Measurements from ENCODE around the gene GLRA1.

GLRA1 gene

GRCh38 chr5:151923866-151924476, 680 bp downstream of the GLRA1 start:
- Histone ChIP-seq H3K9me3 (ENCODE audit: control insufficient read depth, low read length) (no peaks in the 10 kb centered on the region), H3K27me3 (replicated peaks; ENCODE audit: control insufficient read depth, insufficient read depth, low read length, poor library complexity, severe bottlenecking) (peaks cover 4% of the 10 kb centered on the region), H3K36me3 (ENCODE audit: control insufficient read depth, insufficient read depth, low read length) (no peaks in the 10 kb centered on the region), H3K4me1 (ENCODE audit: control insufficient read depth, insufficient read depth, low read length, poor library complexity, severe bottlenecking) (no peaks in the 10 kb centered on the region), H3K4me3 (ENCODE audit: insufficient read depth, low read depth, low read length, poor library complexity, severe bottlenecking) (no peak overlapping the region), H3K27ac (ENCODE audit: insufficient read depth, low read length, poor library complexity, severe bottlenecking) (no peak overlapping the region)
- DNase-seq, result no peak

- no peak for DNase-seq
These were observed 2.7 kb downstream of the GLRA1 start for GRCh38 chr5:151921916-151922315.

GRCh38 chr5:151917904-151918303, 6.7 kb downstream of the GLRA1 start:
- Histone ChIP-seq H3K27me3 (replicated peaks; ENCODE audit: control insufficient read depth, insufficient read depth, low read length, poor library complexity, severe bottlenecking) (no peaks in the 10 kb centered on the region), H3K4me3 (ENCODE audit: insufficient read depth, low read depth, low read length, poor library complexity, severe bottlenecking) (no peak overlapping the region), H3K36me3 (ENCODE audit: control insufficient read depth, insufficient read depth, low read length) (no peaks in the 10 kb centered on the region), H3K9me3 (ENCODE audit: control insufficient read depth, low read length) (no peaks in the 10 kb centered on the region), H3K4me1 (ENCODE audit: control insufficient read depth, insufficient read depth, low read length, poor library complexity, severe bottlenecking) (no peaks in the 10 kb centered on the region), H3K27ac (ENCODE audit: insufficient read depth, low read length, poor library complexity, severe bottlenecking) (no peak overlapping the region)
- no peak for DNase-seq

More at GRCh38 chr5:151921916-151922315, 2.7 kb downstream of the GLRA1 start:
- H3K4me1 ChIP-seq (ENCODE audit: control insufficient read depth, insufficient read depth, low read length, poor library complexity, severe bottlenecking), result no peaks in the 10 kb centered on the region
- H3K27ac ChIP-seq (ENCODE audit: insufficient read depth, low read length, poor library complexity, severe bottlenecking), result no peak overlapping the region
- H3K9me3 ChIP-seq (ENCODE audit: control insufficient read depth, low read length), result no peaks in the 10 kb centered on the region
- H3K4me3 ChIP-seq (ENCODE audit: insufficient read depth, low read depth, low read length, poor library complexity, severe bottlenecking), result no peak overlapping the region
- H3K36me3 ChIP-seq (ENCODE audit: control insufficient read depth, insufficient read depth, low read length), result no peaks in the 10 kb centered on the region
- H3K27me3 ChIP-seq (replicated peaks; ENCODE audit: control insufficient read depth, insufficient read depth, low read length, poor library complexity, severe bottlenecking), result peaks cover 4% of the 10 kb centered on the region

- Histone ChIP-seq H3K4me3 (ENCODE audit: insufficient read depth, low read depth, low read length, poor library complexity, severe bottlenecking) (no peak overlapping the region), H3K27ac (ENCODE audit: insufficient read depth, low read length, poor library complexity, severe bottlenecking) (no peak overlapping the region), H3K4me1 (ENCODE audit: control insufficient read depth, insufficient read depth, low read length, poor library complexity, severe bottlenecking) (no peaks in the 10 kb centered on the region), H3K9me3 (ENCODE audit: control insufficient read depth, low read length) (no peaks in the 10 kb centered on the region), H3K36me3 (ENCODE audit: control insufficient read depth, insufficient read depth, low read length) (no peaks in the 10 kb centered on the region), H3K27me3 (replicated peaks; ENCODE audit: control insufficient read depth, insufficient read depth, low read length, poor library complexity, severe bottlenecking) (no peaks in the 10 kb centered on the region)
- DNase-seq, result no peak
These were observed 11.2 kb downstream of the GLRA1 start for GRCh38 chr5:151913425-151913824.

GRCh38 chr5:151912360-151912759, 12.3 kb downstream of the GLRA1 start:
- H3K9me3 ChIP-seq (ENCODE audit: control insufficient read depth, low read length), result no peaks in the 10 kb centered on the region
- no peaks in the 10 kb centered on the region for H3K36me3 ChIP-seq (ENCODE audit: control insufficient read depth, insufficient read depth, low read length)
- no peak for DNase-seq
- H3K27me3 ChIP-seq (replicated peaks; ENCODE audit: control insufficient read depth, insufficient read depth, low read length, poor library complexity, severe bottlenecking), result no peaks in the 10 kb centered on the region
- no peaks in the 10 kb centered on the region for H3K4me1 ChIP-seq (ENCODE audit: control insufficient read depth, insufficient read depth, low read length, poor library complexity, severe bottlenecking)
- H3K4me3 ChIP-seq (ENCODE audit: insufficient read depth, low read depth, low read length, poor library complexity, severe bottlenecking), result no peak overlapping the region
- no peak overlapping the region for H3K27ac ChIP-seq (ENCODE audit: insufficient read depth, low read length, poor library complexity, severe bottlenecking)

GRCh38 chr5:151911011-151911410, 13.6 kb downstream of the GLRA1 start:
- Histone ChIP-seq H3K4me1 (ENCODE audit: control insufficient read depth, insufficient read depth, low read length, poor library complexity, severe bottlenecking) (no peaks in the 10 kb centered on the region), H3K9me3 (ENCODE audit: control insufficient read depth, low read length) (no peaks in the 10 kb centered on the region), H3K4me3 (ENCODE audit: insufficient read depth, low read depth, low read length, poor library complexity, severe bottlenecking) (no peak overlapping the region), H3K36me3 (ENCODE audit: control insufficient read depth, insufficient read depth, low read length) (no peaks in the 10 kb centered on the region), H3K27ac (ENCODE audit: insufficient read depth, low read length, poor library complexity, severe bottlenecking) (no peak overlapping the region), H3K27me3 (replicated peaks; ENCODE audit: control insufficient read depth, insufficient read depth, low read length, poor library complexity, severe bottlenecking) (no peaks in the 10 kb centered on the region)
- no peak for DNase-seq

GRCh38 chr5:151909628-151910027, 15.0 kb downstream of the GLRA1 start:
- Histone ChIP-seq H3K4me1 (ENCODE audit: control insufficient read depth, insufficient read depth, low read length, poor library complexity, severe bottlenecking) (no peaks in the 10 kb centered on the region), H3K27ac (ENCODE audit: insufficient read depth, low read length, poor library complexity, severe bottlenecking) (no peak overlapping the region), H3K27me3 (replicated peaks; ENCODE audit: control insufficient read depth, insufficient read depth, low read length, poor library complexity, severe bottlenecking) (no peaks in the 10 kb centered on the region), H3K4me3 (ENCODE audit: insufficient read depth, low read depth, low read length, poor library complexity, severe bottlenecking) (no peak overlapping the region), H3K9me3 (ENCODE audit: control insufficient read depth, low read length) (no peaks in the 10 kb centered on the region), H3K36me3 (ENCODE audit: control insufficient read depth, insufficient read depth, low read length) (no peaks in the 10 kb centered on the region)
- DNase-seq, result no peak

- Histone ChIP-seq H3K27ac (ENCODE audit: insufficient read depth, low read length, poor library complexity, severe bottlenecking) (no peak overlapping the region), H3K36me3 (ENCODE audit: control insufficient read depth, insufficient read depth, low read length) (no peaks in the 10 kb centered on the region), H3K4me3 (ENCODE audit: insufficient read depth, low read depth, low read length, poor library complexity, severe bottlenecking) (no peak overlapping the region), H3K4me1 (ENCODE audit: control insufficient read depth, insufficient read depth, low read length, poor library complexity, severe bottlenecking) (no peaks in the 10 kb centered on the region), H3K27me3 (replicated peaks; ENCODE audit: control insufficient read depth, insufficient read depth, low read length, poor library complexity, severe bottlenecking) (no peaks in the 10 kb centered on the region), H3K9me3 (ENCODE audit: control insufficient read depth, low read length) (no peaks in the 10 kb centered on the region)
- no peak for DNase-seq
These were observed 18.4 kb downstream of the GLRA1 start for GRCh38 chr5:151906246-151906645.

GRCh38 chr5:151905557-151905961, 19.1 kb downstream of the GLRA1 start:
- no peak for DNase-seq
- no peaks in the 10 kb centered on the region for H3K9me3 ChIP-seq (ENCODE audit: control insufficient read depth, low read length)
- H3K27ac ChIP-seq (ENCODE audit: insufficient read depth, low read length, poor library complexity, severe bottlenecking), result no peak overlapping the region
- no peak overlapping the region for H3K4me3 ChIP-seq (ENCODE audit: insufficient read depth, low read depth, low read length, poor library complexity, severe bottlenecking)
- no peaks in the 10 kb centered on the region for H3K27me3 ChIP-seq (replicated peaks; ENCODE audit: control insufficient read depth, insufficient read depth, low read length, poor library complexity, severe bottlenecking)
- H3K4me1 ChIP-seq (ENCODE audit: control insufficient read depth, insufficient read depth, low read length, poor library complexity, severe bottlenecking), result no peaks in the 10 kb centered on the region
- no peaks in the 10 kb centered on the region for H3K36me3 ChIP-seq (ENCODE audit: control insufficient read depth, insufficient read depth, low read length)

- H3K27ac ChIP-seq (ENCODE audit: insufficient read depth, low read length, poor library complexity, severe bottlenecking), result no peak overlapping the region
- H3K4me1 ChIP-seq (ENCODE audit: control insufficient read depth, insufficient read depth, low read length, poor library complexity, severe bottlenecking), result no peaks in the 10 kb centered on the region
- no peak for DNase-seq
- no peaks in the 10 kb centered on the region for H3K9me3 ChIP-seq (ENCODE audit: control insufficient read depth, low read length)
- H3K4me3 ChIP-seq (ENCODE audit: insufficient read depth, low read depth, low read length, poor library complexity, severe bottlenecking), result no peak overlapping the region
- H3K36me3 ChIP-seq (ENCODE audit: control insufficient read depth, insufficient read depth, low read length), result no peaks in the 10 kb centered on the region
- no peaks in the 10 kb centered on the region for H3K27me3 ChIP-seq (replicated peaks; ENCODE audit: control insufficient read depth, insufficient read depth, low read length, poor library complexity, severe bottlenecking)
These were observed 19.7 kb downstream of the GLRA1 start for GRCh38 chr5:151904909-151905308.

Data from effector memory CD4-positive, alpha-beta T cell (primary cell).